OCI-LY3 (cell line): ENCODE data around the gene KATNB1.

Experiments used
- H2AFZ ChIP-seq: fragments of 200-600, 300-600 bp; shearing (Covaris generic); 2 replicates; pipeline ENCODE4 v1.6.0; 2014; ENCODE audit warnings: antibody characterized with exemption, low read depth, low read length
- H3K27ac ChIP-seq: fragments of 200-600, 300-600 bp; sonication (generic); 2 replicates; pipeline ENCODE4 v1.5.1; 2014; ENCODE audit warnings: mild to moderate bottlenecking, low read length, moderate library complexity, mixed read lengths
- H3K27me3 ChIP-seq: fragments of 200-600, 300-600 bp; sonication (generic); 2 replicates; pipeline ENCODE4 v1.6.1; 2014; ENCODE audit warnings: low read depth, low read length, mixed read lengths
- H3K36me3 ChIP-seq: fragments of 200-600, 300-600 bp; sonication (generic); replicated peaks from 2 replicates; pipeline ENCODE3; 2014; ENCODE audit warnings: low read depth, low read length, mixed read lengths
- H3K4me1 ChIP-seq: fragments of 300-600, 200-600 bp; sonication (generic); 2 replicates; pipeline ENCODE4 v1.6.1; 2014; ENCODE audit warnings: low read length, mixed read lengths
- H3K4me2 ChIP-seq: fragments of 200-600, 300-600 bp; sonication (generic); 2 replicates; pipeline ENCODE4 v1.6.1; 2014; ENCODE audit warnings: low read length, mixed read lengths
- H3K4me3 ChIP-seq: fragments of 300-600, 200-600 bp; sonication (generic); 2 replicates; pipeline ENCODE4 v1.5.1; 2014; ENCODE audit warnings: antibody characterized with exemption, mild to moderate bottlenecking, low read length, moderate library complexity
- H3K79me2 ChIP-seq: fragments of 300-600, 200-600 bp; shearing (Covaris generic); 2 replicates; pipeline ENCODE4 v1.6.1; 2014; ENCODE audit warnings: mild to moderate bottlenecking, low read length, mixed read lengths
- H3K9ac ChIP-seq: fragments of 300-600, 200-600 bp; shearing (Covaris generic); 2 replicates; pipeline ENCODE4 v1.6.0; 2014; ENCODE audit warnings: mild to moderate bottlenecking, low read length, moderate library complexity
- H3K9me3 ChIP-seq: fragments of 200-600, 300-600 bp; shearing (Covaris generic); 2 replicates; pipeline ENCODE4 v1.6.1; 2014; ENCODE audit warnings: low read length, mixed read lengths; ENCODE audit not compliant: insufficient read depth
- H4K20me1 ChIP-seq: fragments of 200-600, 300-600 bp; sonication (generic); 2 replicates; pipeline ENCODE4 v1.6.1; 2016; ENCODE audit warnings: low read length, mixed read lengths; ENCODE audit not compliant: insufficient read depth
- EZH2phosphoT487 ChIP-seq: fragments of 200-600 bp; shearing (Covaris generic); IDR thresholded peaks from 2 replicates; pipeline ENCODE4 v1.6.1; 2018; ENCODE audit warnings: antibody characterized with exemption, mixed run types, low read depth
- TF ChIP-seq, protein P1 (sequence below): fragments of 200-600, 300-600 bp; sonication (generic); IDR thresholded peaks from 2 replicates; pipeline ENCODE4 v1.5.1; 2014; ENCODE audit warnings: antibody characterized with exemption, low read length, low read depth

The KATNB1 gene

DNA sequence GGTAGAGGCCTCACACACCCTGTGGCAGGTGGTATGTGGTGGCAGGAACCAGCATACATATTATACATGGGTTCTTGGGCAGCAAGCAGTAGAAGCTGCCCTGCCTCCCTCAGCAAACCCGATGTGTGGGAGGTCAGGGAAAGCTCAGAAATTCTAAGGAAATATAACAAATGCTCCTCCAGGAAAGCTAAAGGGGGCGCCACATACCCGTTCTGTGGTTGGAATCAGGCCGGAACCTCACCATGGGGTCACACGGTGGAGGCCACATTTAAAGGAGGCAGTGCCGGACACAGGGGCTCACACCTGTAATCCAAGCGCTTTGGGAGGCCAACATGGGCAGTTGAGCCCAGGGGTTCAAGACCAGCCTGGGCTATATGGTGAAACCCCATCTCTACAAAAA is 12.4 kb upstream of the KATNB1 start:
- Histone ChIP-seq H3K4me1 (peaks cover 6% of the 10 kb centered on the region; the same call in 1 of the 2 replicates), H3K9ac (no peak overlapping the region), H3K36me3 (no peaks in the 10 kb centered on the region), H4K20me1 (no peaks in the 10 kb centered on the region), H2AFZ (no peak overlapping the region), H3K27ac (no peak overlapping the region), H3K9me3 (no peaks in the 10 kb centered on the region), H3K79me2 (no peaks in the 10 kb centered on the region), H3K4me3 (no peak overlapping the region), H3K27me3 (no peaks in the 10 kb centered on the region), H3K4me2 (no peak overlapping the region)
- no peak for TF ChIP-seq EZH2phosphoT487
- TF ChIP-seq, protein P1, sequence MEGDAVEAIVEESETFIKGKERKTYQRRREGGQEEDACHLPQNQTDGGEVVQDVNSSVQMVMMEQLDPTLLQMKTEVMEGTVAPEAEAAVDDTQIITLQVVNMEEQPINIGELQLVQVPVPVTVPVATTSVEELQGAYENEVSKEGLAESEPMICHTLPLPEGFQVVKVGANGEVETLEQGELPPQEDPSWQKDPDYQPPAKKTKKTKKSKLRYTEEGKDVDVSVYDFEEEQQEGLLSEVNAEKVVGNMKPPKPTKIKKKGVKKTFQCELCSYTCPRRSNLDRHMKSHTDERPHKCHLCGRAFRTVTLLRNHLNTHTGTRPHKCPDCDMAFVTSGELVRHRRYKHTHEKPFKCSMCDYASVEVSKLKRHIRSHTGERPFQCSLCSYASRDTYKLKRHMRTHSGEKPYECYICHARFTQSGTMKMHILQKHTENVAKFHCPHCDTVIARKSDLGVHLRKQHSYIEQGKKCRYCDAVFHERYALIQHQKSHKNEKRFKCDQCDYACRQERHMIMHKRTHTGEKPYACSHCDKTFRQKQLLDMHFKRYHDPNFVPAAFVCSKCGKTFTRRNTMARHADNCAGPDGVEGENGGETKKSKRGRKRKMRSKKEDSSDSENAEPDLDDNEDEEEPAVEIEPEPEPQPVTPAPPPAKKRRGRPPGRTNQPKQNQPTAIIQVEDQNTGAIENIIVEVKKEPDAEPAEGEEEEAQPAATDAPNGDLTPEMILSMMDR = peak; percentile 8; the same call in 1 of the 2 replicates

DNA sequence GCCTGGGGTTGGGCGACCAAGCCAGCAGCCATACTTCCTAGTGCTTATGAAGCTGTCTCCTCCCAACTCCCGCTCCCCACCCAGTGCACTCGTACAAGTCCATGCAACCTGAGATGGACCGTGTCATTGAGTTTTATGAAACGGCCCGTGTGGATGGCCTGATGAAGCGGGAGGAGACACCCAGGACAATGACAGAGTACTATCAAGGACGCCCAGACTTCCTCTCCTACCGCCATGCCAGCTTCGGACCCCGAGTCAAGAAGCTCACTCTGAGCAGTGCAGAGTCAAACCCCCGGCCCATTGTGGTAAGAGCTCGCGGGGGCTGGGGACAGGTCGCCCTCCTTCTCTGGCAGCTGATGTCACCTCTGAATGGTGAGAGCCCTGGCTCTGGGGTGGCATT is 11.0 kb upstream of the KATNB1 start:
- Histone ChIP-seq H3K79me2 (no peaks in the 10 kb centered on the region), H3K9me3 (no peaks in the 10 kb centered on the region), H3K36me3 (no peaks in the 10 kb centered on the region), H3K4me3 (no peak overlapping the region), H3K27me3 (no peaks in the 10 kb centered on the region), H3K4me2 (no peak overlapping the region), H2AFZ (no peak overlapping the region), H3K27ac (no peak overlapping the region), H3K9ac (no peak overlapping the region), H4K20me1 (no peaks in the 10 kb centered on the region), H3K4me1 (peaks cover 6% of the 10 kb centered on the region; the same call in 1 of the 2 replicates)
- TF ChIP-seq EZH2phosphoT487 = no peak
- TF ChIP-seq, protein P1 = no peak

GRCh38 chr16:57725151-57725550 is 10.4 kb upstream of the KATNB1 start:
- no peaks in the 10 kb centered on the region for H4K20me1 ChIP-seq
- H3K4me1 ChIP-seq = peaks cover 6% of the 10 kb centered on the region; the same call in 1 of the 2 replicates
- no peak overlapping the region for H3K27ac ChIP-seq

DNA sequence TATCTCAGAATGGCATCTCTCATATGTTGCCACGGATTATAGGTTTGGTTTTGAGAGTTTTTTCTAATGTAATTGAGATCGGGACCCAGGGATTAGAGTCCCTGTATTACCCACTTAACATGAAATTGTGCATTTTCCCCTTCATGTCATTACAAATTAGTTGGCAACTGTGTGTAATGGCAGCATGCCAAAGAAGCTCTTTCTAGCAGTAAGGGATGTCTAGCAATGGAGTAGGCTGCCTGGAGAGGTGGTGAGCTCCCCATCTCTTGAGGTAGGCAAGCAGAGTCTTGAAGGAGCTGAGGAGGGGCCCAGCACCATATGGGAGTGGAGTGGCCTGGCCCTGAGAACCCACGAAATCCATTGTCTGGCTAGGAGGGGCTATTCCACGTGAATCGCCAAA is 10.0 kb upstream of the KATNB1 start:
- Histone ChIP-seq H3K9me3 (no peaks in the 10 kb centered on the region), H4K20me1 (no peaks in the 10 kb centered on the region), H3K27ac (no peak overlapping the region), H3K36me3 (no peaks in the 10 kb centered on the region), H3K4me1 (peaks cover 6% of the 10 kb centered on the region; the same call in 1 of the 2 replicates), H3K79me2 (no peaks in the 10 kb centered on the region), H3K4me3 (no peak overlapping the region), H3K4me2 (no peak overlapping the region), H3K9ac (no peak overlapping the region), H2AFZ (no peak overlapping the region; the same call in 1 of the 2 replicates), H3K27me3 (no peaks in the 10 kb centered on the region)
- TF ChIP-seq, protein P1 = no peak
- TF ChIP-seq EZH2phosphoT487 = no peak

More at GRCh38 chr16:57725151-57725550, 10.4 kb upstream of the KATNB1 start:
- Histone ChIP-seq H2AFZ (no peak overlapping the region; the same call in 1 of the 2 replicates), H3K36me3 (no peaks in the 10 kb centered on the region), H3K79me2 (no peaks in the 10 kb centered on the region), H3K27me3 (no peaks in the 10 kb centered on the region), H3K9me3 (no peaks in the 10 kb centered on the region), H3K4me2 (no peak overlapping the region), H3K9ac (no peak overlapping the region), H3K4me3 (no peak overlapping the region)
- TF ChIP-seq EZH2phosphoT487 = no peak
- TF ChIP-seq, protein P1 = no peak
